ELF-1 (cell line): Measurements from ENCODE around the gene TRAPPC8.
"Not testable (repeated sequence)": the region's sequence is repeated elsewhere in the genome, so short reads cannot be mapped to it uniquely, and the experiment has no call there.

Source experiments
- DNase-seq: peaks from one replicate; pipeline ENCODE4 v3.0.0-alpha.2; 2016; ENCODE audit warnings: low read depth, low spot score

The TRAPPC8 gene

DNA sequence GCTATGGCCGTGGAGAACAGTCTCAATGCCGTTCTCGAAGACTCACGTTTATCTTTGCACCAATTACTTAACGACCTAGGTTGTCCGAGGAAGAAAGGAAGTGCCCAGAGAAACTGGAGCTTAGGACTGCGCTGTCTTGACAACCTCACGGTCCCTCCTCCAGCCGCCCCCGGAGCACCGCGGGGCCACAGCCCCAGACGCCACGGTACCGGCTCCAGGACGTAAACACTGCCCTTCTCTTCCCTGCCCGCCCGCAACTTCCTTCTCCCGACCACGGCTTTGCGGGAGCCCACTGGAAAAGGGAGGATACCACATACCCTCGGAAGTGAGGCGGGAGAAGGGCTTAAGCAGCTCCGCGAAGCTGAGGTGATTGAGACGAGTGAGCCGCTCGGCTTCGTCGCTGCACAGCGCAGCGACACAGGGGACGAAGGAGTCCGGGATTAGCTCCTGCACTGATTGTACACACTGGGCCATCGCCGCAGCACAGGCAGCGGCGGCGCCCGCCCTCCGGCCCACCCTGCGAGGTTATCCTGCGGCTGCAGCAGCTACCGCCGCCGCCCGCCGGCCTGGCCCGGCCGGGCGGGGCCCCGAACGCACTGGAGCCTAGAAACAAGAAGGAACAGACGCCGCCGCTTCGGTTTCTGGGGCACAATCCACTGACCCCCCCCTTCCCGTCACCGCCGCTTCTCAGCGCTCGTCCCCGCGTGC lies 483 bp downstream of the TRAPPC8 start:
- peak; percentile 63 for DNase-seq

DNA sequence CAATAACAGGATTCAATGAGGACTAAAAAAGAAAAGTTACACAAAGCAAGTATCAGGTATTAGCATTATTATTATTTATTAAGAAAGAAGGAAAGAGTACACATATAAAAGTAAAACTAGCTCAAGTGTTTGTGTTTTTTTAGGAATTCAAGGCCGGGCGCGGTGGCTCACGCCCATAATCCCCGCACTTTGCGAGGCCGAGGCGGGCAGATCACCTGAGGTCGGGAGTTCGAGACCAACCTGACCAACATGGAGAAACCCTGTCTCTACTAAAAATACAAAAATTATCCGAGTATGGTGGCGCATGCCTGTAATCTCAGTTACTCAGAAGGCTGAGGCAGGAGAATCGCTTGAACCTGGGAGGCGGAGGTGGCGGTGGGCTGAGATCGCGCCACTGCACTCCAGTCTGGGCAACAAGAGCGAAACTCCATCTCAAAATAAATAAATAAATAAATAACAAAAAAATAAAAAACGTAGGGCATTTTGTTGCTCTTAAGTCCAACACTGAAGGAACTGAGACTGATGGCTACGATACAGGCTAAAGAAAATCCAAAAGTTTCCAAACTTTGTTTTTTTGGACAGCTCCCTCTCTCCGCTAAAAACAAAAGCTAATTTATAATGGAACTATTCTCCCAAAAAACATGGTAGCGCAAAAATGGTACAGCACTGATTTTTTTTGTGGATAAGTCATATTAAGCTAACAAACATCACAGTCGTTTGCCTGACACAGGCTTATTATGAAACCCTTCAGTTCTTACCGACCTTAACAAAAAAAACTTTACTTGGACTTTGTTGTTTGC lies 1.7 kb downstream of the TRAPPC8 start:
- no peak for DNase-seq

DNA sequence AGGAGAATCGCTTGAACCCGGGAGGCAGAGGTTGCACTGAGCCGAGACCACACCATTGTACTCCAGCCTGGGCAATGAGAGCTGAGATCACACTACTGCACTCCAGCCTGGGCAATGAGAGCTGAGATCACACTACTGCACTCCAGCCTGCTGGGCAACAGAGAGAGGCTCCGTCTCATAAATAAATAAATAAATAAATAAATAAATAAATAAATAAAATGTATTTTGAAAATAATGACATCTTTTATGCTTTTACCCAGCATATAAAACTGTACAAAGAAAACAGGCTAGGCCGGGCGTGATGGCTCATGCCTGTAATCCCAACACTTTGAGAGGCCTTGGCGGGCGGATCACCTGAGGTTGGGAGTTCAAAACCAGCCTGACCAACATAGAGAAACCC lies 8.2 kb downstream of the TRAPPC8 start:
- not testable (repeated sequence) for DNase-seq

DNA sequence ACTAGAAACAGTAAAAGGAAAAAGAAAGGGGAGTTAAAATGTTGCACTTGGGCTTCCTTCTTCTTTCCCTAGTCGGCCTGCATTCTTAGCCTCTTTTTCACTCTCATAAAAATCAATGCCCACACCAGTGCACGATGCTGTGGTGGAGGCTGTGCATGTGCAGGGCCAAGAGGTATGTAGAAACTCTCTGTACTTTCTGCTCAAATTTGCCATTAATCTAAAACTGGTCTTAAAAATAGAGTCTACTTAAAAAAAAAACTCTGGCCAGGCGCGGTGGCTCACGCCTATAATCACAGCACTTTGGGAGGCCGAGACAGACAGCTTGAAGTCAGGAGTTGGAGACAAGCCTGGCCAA lies 11.1 kb downstream of the TRAPPC8 start:
- DNase-seq: no peak

DNA sequence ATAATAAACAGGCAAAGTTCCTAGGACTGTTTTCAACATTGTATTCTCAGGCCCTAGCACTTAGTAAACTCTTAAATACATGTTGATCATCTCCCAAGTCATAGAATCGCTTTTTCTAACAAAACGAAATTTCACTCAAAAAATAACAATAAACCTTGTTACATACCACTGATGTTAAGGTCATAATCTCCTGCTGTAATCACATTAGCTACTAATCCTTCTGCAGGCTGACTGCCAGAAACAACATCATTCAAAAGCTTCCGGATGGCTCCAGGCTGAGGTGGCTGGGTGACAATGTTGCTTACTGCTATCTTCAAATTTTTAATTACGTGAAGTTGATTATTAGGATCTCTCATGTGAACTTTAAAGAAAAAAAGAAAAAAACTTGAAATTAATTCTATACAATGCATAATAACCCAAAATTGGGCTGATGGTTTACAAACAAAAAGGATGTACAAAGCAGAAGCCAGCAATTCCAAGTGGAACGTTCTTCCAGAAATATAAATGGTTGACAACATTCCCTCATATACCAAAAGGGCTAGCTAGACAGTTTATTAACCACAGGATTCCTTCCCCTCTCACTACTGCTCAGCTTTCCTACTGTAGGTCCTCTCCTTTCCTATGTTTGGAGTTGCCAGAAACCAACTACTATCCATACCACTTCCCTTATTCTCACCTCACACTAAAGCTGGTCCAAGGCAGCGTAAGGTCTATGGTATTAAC lies 11.6 kb downstream of the TRAPPC8 start:
- DNase-seq: no peak

- no peak for DNase-seq
Measured at GRCh38 chr18:31929273-31929672, 13.7 kb downstream of the TRAPPC8 start.

- not testable (repeated sequence) for DNase-seq
Measured at GRCh38 chr18:31926988-31927387, 15.9 kb downstream of the TRAPPC8 start.

DNA sequence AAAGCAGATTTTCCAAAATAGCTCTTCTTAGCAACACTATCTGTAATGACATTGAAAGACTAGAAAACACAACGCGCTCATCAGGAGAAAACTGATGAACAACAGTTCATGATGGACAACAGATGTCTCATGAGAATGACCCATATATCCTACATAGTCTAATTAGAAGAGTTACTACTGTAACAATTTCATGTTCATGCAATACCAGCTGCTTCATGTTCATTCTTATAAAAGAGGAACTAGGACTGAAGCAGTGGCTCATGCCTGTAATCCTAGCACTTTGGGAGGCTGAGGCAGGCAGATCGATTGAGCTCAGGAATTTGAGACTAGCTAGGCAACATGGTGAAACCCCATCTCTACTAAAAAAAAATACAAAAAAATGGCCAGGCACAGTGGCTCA lies 22.7 kb downstream of the TRAPPC8 start:
- no peak for DNase-seq

DNA sequence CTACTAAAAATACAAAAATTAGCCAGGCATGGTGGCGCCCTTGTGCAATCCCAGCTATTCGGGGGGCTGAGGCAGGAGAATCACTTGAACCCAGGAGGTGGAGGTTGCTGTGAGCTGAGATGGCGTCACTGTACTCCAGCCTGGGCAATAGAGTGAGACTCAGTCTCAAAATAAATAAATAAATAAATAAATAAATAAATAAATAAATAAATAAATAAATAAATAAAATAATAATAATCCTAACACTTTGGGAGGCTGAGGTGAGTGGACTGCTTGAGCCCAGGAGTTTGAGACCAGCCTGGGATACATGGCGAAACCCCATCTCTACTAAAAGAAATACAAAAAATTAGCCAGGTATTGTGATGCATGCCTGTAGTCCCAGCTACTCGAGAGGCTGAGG lies 23.6 kb downstream of the TRAPPC8 start:
- not testable (repeated sequence) for DNase-seq

GRCh38 chr18:31918733-31919132 lies 24.2 kb downstream of the TRAPPC8 start:
- DNase-seq: no peak

- DNase-seq: no peak
Measured at GRCh38 chr18:31901063-31901462, 41.9 kb downstream of the TRAPPC8 start.

DNA sequence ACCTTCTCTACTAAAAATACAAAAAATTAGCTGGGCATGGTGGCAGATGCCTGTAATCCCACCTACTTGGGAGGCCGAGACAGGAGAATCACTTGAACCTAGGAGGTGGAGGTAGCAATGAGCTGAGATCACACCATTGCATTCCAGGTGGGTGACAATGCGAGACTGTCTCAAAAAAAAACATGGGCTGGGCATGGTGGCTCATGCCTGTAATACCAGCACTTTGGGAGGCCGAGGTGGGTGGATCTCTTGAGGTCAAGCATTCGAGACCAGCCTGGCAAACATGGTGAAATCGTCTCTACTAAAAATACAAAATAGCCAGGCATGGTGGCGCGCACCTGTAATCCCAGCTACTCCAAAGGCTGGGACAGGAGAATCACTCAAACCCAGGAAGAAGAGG lies 43.2 kb downstream of the TRAPPC8 start:
- DNase-seq: not testable (repeated sequence)

- DNase-seq: no peak
Measured at GRCh38 chr18:31892936-31893335, 50.0 kb downstream of the TRAPPC8 start.

DNA sequence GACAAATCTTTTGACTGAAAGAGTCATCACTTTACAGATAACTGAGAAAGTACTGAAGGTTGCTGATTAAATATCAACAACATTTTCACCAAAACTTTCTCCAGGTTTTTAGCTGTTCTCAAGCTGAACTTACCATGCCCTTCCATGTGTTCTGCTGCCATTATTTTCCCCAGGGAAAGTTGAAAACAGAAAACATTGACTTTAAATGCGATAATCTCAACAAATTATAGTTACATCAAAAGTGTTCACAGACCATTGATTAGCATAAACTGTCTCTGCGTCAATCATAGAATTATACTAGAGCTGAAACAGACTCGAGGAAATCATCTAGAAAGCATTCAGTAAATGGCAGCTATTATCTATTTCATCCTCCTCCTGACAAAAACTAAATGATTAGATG lies 51.4 kb downstream of the TRAPPC8 start:
- DNase-seq: no peak

DNA sequence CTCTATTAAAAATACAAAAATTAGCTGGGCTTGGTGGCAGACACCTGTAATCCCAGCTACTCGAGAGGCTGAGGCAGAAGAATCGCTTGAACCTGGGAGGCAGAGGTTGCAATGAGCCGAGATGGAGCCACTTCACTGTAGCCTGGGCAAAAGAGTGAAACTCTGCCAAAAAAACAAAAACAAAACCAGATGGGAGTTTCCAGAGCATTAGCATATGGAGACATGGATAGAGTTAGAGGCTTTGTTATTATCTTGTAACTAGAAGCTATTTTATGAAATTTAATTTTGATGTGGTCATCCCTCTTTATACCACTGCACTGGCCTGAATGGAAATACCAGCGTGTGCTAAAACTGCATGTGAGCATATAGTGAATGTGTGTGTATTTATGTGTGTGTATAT lies 58.9 kb downstream of the TRAPPC8 start:
- no peak for DNase-seq

DNA sequence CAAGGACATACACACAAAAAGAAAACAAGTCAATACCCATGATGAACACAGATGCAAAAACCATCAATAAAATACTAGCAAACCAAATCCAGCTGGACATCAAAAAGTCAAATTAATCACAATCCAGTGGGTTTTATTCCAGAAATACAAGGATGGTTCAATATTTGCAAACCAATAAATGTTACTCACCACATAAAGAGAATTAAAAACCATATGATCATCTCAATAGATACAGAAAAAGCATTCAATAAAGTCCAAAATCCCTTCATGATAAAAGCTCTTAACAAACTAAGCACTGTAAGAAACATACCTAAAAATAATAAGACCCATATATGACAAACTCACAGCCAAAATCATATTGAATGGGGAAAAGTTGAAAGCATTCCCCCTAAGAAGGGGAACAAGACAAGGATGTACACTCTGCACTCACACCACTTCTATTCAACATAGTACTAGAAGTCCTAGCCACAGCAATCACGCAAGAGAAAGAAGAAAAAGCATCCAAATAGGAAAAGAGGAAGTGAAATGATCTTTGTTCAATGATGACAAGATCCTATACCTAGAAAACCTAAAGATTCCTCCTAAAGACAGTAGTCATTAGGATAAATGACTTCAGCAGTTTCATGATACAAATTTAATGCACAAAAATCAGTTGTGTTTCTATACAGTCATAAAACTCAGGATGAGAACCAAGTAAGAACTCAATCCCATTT lies 62.6 kb downstream of the TRAPPC8 start:
- DNase-seq: no peak

DNA sequence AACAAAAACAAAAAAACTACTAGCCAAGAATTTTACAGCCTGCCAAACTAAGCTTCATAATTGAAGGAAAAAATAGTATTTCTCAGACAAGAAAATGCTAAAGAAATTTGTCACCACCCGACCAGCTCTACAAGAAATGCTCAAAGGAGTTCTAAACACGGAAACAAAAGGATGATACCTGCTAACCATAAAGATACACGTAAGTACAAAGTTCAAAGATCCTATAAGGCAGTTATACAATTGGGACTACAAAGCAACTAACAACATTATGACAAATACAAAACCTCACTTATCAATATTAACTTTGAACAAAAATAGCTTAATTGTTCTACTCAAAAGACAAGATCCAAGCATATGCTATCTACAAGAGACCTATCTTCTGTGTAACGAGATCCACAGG lies 64.6 kb downstream of the TRAPPC8 start:
- no peak for DNase-seq

- DNase-seq: no peak
Measured at GRCh38 chr18:31877900-31878299, 65.0 kb downstream of the TRAPPC8 start.

DNA sequence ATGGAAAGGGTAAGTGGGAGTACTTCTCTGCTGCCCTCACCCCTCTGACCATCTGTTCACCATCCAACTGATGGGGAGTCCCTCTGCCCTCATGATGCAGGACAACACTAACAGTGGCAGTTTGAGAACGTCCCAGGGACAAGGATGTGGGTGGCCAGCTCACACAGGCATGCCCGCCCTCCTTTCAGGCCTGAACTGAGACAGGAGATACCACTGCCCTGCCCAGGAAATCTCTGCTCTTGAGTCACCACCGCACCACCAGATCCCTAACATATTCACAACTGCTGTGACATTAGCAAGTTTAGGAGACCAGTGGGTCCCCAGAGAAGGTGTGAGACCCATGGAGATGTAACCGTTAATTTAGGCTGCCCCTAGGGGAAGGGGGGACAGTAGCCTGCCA lies 66.2 kb downstream of the TRAPPC8 start:
- DNase-seq: no peak

GRCh38 chr18:31875301-31875700 lies 67.6 kb downstream of the TRAPPC8 start:
- DNase-seq: no peak

DNA sequence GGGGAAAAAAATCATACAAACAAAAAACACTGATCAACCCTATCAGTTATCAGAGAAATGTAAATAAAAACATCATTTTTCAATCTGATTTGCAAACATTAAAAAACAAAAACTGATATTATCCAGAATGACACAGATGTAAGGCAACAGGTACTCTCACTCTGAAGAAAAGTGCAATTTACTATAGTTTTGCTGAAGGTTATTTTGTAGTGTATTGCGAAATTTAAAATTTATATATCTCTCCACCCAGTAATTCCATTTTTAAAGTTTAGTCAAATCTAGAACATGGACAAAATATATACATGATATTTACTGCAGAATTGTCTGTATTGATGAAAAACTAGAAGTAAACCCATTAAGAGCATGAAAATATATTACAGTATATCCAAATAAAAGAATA lies 79.8 kb downstream of the TRAPPC8 start:
- DNase-seq: no peak

DNA sequence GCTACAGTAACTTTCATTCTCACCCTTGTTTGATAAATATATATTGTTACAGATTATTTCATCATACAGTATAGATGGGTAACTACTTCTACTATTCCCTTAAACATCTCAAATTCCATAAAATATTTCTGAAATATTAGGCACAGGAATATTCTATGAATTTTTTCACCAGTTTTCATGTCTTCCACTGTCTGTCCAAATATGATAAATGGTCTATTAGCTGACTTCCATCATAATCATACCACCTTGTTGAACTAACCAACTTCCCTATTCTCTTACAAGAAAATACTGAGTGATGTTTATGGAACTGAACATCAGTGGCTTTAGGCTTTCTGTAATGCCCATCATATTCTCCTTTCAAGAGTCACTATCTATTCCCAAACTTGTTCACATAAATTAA lies 82.4 kb downstream of the TRAPPC8 start:
- no peak for DNase-seq
